HG03457 (cell line): Measurements from ENCODE around the gene PLET1.

Experiments
- ATAC-seq: cut with Tn5 transposase; IDR thresholded peaks from one replicate; pipeline ENCODE4 v1.9.1; 2021; ENCODE audit warnings: moderate number of reproducible peaks; ENCODE audit not compliant: unreplicated experiment

PLET1 gene, protein sequence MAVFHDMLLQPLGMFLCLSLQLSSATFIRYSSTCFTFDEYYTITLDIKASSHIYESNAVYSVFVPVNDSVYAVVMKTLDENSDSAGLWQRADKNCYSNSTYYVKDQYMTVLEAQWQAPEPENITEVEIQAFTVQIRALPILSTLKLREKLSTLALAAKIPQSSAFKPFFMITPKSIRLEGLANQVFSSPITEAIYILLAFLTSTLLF

GRCh38 chr11:112260490-112260889 is at the start of gene PLET1:
Gene PLET1, minus strand, starts transcription at chr11:112260860. Its CDS starts 271 bp downstream, at chr11:112260589.
- ATAC-seq: no peak

DNA sequence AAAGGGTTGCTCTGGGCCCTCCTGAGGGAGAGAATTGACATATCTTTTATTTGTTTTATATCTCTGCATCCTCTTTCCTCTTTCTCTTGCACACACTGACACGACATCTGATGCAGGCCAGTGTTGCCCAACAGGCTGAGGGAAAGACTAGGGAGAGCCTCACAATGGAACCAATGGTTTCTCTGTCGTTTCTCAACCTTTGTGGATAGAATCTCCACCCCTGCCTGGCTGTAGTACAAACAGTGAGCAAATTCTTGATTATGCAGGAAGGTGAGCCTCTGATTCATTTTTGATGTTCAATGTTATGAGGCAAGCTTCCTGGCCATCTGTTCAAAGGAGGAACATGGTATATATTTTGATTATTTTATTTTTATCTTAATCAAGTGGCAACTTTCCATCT is 49.8 kb upstream of the PLET1 start:
- no peak for ATAC-seq

DNA sequence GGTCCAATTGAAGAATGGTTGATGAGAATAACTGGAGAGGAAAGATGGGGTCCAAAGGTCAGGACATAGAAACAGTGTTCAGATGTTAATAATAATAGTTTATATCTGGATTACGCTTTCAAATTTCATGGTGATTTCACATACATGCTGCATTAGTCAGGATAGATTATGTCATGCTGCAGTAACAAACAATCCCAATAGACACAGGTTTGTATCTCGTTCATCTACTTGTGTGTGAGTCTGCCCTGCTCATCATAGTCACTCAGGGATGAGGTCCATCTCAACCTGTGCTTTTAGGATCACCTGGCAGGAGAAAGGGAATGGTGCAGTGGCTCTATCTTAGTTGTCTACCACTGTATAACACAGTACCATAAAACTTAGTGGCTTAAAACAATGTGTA is 48.0 kb upstream of the PLET1 start:
- no peak for ATAC-seq

DNA sequence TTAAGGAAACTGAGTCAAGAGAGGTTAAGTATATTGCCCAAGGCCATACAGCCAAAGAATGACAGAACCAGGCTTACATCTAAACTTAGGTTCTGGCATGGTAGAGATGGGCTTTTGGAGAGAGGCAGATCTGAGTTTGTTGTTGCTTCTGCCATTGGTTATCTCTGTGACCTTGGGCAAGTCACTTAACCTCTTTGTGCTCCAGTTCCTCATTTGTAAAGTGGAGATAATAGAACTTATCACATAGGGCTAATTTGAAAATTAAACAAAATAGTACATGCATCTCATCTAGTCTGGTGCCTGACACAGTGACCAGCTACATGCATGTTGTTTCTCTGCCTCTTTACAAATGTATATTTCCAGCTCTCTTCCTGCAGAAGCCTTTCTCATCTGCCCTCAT is 47.0 kb upstream of the PLET1 start:
- ATAC-seq: no peak

- no peak for ATAC-seq
Measured at GRCh38 chr11:112306230-112306629, 45.6 kb upstream of the PLET1 start.

DNA sequence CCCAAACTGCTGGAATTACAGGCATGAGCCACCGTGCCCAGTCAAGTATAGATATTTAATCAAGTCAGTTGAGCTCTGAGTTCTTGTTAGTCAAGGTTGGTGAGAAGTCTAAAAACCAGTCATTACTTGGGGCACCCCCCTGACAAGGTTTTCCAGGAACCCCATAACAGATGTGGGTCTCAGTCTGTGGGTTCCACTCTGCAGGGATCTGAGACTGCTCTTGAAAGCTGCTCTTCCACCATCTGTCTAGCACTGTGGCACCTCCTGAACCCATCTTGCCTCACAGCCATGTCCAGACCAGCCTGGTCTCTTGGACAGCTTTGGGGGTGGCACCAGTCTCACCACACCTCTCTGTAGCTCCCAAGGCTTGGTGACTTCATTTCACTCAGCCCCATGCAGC is 44.3 kb upstream of the PLET1 start:
- no peak for ATAC-seq

DNA sequence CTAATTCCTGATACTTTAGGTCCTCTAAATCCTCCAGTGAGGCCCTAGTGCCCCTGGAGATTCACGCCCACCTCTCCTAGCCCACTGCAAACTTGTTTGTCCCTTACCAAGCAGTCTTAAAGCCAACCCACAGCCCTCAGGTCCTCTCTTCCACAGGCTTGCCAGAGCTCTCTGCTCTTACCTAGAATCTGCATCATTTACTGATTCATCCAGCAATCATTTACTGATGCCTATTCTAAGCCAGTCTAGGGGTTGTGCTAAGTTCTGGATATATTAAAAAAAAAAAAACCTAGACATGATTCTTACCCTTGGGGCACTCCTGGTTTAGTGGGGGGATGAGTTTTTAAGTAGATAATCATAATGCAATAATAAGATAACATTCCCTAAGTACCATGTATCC is 43.0 kb upstream of the PLET1 start:
- ATAC-seq: no peak

DNA sequence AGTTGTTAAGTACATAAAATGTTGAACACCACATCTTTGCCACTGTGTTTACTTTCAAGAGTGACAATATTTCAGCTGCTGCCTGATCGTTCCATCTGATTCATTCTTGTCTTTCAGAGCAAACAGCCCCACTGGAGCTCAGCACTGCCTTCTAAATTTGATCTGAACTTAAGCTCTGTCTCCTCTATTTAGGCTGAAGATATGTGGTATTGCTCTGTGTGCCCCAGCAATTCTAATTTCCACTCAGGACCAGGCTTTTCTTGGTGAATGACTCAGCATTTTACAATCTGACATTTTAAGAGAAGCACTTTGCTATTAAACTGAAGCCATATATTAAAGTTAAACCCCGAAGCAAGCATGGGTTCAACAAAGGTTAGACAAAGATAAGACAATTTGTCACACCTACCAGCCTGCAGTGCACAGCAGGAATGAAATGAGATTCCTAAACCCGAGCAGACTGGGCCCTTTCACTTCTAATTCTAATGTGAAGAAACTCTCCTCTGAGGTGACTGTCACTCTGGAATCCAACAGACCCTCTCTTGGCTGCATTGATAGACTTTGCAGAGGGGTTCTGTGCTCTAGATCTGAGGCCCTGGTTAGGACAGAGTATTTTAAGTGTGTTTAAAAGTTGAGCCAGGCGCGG is 41.7 kb upstream of the PLET1 start:
- no peak for ATAC-seq

GRCh38 chr11:112300094-112300786 is 39.6 kb upstream of the PLET1 start:
- ATAC-seq: no peak

DNA sequence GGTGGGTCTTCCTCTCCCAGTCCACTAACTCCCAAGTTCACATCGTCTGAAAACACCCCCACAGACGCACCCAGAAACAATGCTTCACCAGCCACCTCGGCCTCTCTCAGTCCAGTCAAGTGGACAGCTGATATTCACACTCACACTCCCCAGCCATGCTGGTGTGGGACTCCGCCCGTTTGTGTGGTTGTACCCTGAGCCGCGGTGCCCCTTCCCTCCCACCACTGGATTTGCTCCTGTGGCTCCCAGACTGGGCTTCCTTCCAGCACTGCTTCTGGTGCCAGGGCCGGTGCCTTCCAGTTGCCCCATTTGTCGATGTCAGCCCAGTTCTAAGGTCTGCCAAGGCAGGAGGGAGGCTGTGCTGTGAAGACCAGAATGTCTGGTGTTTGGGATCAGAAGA is 37.9 kb upstream of the PLET1 start:
- ATAC-seq: no peak

DNA sequence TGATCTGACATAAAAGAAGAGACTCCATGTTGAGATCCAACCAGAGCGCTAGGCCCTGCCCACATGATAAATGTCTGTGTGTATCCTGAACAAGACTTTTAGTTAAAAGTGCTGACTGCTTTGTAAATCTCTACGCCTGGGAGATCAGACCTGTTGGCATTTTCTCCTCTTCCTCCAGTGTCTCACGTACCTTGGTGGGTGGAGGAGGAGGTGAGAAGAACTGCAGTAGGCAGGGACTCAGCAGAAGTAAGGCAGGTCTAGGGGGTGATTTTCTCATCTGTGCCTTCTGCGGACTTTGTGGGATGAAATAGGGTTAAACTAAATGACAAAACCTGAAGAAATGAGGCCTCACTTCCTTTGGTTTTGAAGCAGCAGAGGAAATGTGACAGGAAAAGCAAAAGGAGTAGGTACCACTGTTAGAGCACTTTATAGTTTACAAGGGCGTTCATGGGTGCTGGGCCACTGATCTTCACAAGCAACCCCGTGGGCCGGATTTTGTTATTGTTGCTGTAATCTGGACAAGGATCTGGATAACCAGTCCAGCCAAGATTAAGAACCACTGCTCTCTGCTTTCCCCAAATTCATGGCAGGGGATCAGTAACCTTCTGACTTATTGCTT is 36.7 kb upstream of the PLET1 start:
- ATAC-seq: no peak

DNA sequence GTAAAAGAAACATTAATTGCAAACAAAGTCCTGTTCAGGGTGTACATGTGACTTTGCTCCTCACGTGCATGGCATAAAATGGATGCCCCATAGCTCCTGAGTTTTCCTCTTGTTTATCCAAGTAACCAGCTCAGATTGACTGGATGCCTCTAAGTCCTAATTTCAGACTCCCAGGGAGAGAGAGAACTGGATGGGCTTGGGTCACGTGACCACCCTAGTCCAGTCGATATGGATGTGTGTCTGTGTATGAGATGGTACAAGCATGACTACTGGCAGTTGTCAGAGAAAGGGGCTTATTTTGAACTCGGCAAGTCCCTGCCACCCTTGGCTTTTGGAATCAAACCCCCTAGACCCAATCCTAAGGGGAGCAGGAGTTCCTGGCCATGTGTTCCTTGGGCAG is 35.4 kb upstream of the PLET1 start:
- ATAC-seq: no peak

DNA sequence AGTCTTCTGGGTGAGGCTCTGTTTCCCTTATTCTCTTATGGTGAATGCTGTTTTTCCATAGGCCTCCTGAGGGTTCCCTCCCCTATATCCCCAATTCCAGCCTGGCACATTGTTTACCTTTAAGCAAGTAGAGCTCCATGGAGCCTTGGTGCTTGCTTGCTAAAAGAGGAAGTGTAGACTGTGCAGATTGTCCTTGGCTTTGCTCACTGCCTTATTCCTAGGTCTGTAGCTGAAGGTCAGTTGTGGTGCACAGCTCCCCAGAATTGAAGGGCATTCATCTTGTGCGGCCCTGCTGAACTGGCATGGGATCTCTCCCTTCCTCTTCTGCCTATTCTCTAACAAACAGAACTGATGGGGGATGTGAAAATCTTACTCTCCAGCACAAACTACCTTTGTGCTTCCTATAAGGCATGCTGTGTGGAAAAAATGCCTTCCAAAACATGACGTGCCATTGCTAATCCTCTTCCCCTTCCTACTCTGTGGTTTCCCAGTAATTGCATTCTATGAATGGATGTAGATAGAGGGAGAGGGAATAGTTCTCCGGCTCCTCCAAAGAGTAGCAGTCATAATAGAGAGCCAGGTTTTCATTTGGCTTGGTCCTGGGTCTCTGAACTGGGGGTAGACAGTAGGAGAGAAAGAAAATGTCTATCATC is 34.2 kb upstream of the PLET1 start:
- ATAC-seq: no peak

- ATAC-seq: no peak
Measured at GRCh38 chr11:112293614-112294013, 33.0 kb upstream of the PLET1 start.

- ATAC-seq: no peak
Measured at GRCh38 chr11:112292785-112293407, 32.2 kb upstream of the PLET1 start.

GRCh38 chr11:112292188-112292587 is 31.5 kb upstream of the PLET1 start:
- ATAC-seq: no peak

DNA sequence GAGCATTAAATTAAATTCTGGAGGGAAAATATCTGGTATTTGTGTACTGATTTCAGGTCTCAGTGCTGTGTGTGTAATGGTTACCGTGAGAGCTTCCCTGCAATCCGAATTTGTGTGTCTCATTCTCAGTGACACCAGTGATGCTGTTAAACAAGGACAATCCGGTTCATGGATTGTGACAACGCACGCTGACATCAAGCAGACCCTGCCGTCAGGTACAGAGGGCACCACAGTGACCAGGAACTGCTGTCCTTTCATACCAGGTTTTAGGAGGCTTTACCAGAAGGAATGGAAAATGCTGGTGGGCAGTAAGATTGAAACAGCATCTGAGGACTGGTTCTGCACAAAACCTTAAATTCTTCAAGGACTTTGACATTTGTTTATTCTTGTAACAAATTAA is 30.5 kb upstream of the PLET1 start:
- no peak for ATAC-seq

- no peak for ATAC-seq
Measured at GRCh38 chr11:112290493-112290850, 29.8 kb upstream of the PLET1 start.

- ATAC-seq: peak; percentile 91
Measured at GRCh38 chr11:112289588-112290492, 29.2 kb upstream of the PLET1 start.

DNA sequence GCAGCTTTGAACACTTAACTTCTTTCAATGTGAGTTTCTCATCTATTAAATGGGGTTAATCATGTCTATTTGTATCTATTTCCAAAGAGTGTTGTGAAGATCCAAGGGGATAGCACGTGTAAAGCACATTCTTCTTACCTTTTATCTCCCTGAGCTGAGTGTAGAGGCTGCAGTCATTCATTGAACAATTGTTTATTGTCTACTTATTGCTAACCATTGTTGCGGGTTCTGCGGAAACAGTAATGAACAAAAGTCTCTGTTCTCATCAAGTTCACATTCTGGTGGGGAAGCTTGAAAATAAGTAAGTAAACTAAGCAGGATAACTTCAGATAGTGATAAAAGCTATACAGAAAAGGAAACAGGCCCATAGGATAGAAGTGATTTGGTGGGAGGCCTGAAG is 27.4 kb upstream of the PLET1 start:
- no peak for ATAC-seq
